RWPE1 (cell line): ENCODE results near the gene FBXO28.

ENCODE experiments used
- CTCF ChIA-PET: fragments of 350-600 bp; sonication (Branson Sonifier 250); formaldehyde crosslinking; extraction: SDS; loops from one replicate; lab custom pipeline; 2021; lab: Yijun Ruan, JAX
- POLR2A ChIA-PET: fragments of 400-600 bp; formaldehyde crosslinking; extraction: SDS; loops from one replicate; lab custom pipeline; 2020; ENCODE audit warnings: antibody characterized with exemption; ENCODE audit not compliant: low non-redundant PET; lab: Yijun Ruan, JAX
- DNase-seq: peaks from one replicate; pipeline ENCODE4 v3.0.0; 2012; ENCODE audit warnings: low spot score
- H3K27ac ChIP-seq: fragments of 450-650 bp; 2 replicates; pipeline ENCODE4 v1.5.1; 2017
- TF ChIP-seq, protein P1 (sequence below): fragments of 450-650 bp; conservative IDR thresholded peaks from 2 replicates; pipeline ENCODE4 v1.5.1; 2017; ENCODE audit warnings: low read depth, mild to moderate bottlenecking

Gene FBXO28

GRCh38 chr1:224157316-224157715 lies 43.4 kb downstream of the FBXO28 start:
- ChIA-PET POLR2A (no interaction called here), CTCF (no interaction called here)

DNA sequence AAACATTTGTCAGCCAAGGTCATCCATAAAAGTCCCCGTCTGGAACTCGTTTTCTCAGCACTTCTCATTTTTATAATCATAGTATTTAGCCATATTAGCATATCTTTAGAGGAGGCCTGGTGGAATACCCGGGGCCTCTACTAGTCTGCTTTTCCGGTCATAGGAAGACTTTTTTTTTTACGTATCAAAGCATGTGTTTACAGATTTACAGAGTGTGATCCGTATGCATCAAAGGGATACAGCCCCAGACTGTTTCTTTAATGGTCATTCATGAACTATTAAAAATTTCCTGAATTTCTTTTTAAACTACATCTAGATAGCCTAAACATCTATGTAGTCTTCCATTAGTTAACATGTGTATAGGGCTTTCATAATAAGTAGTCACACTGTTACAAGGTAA lies 45.6 kb downstream of the FBXO28 start:
- CTCF ChIA-PET = no interaction called here

More at GRCh38 chr1:224157316-224157715, 43.4 kb downstream of the FBXO28 start:
- no peak for DNase-seq
- H3K27ac ChIP-seq = no peak overlapping the region
- TF ChIP-seq, protein P1, sequence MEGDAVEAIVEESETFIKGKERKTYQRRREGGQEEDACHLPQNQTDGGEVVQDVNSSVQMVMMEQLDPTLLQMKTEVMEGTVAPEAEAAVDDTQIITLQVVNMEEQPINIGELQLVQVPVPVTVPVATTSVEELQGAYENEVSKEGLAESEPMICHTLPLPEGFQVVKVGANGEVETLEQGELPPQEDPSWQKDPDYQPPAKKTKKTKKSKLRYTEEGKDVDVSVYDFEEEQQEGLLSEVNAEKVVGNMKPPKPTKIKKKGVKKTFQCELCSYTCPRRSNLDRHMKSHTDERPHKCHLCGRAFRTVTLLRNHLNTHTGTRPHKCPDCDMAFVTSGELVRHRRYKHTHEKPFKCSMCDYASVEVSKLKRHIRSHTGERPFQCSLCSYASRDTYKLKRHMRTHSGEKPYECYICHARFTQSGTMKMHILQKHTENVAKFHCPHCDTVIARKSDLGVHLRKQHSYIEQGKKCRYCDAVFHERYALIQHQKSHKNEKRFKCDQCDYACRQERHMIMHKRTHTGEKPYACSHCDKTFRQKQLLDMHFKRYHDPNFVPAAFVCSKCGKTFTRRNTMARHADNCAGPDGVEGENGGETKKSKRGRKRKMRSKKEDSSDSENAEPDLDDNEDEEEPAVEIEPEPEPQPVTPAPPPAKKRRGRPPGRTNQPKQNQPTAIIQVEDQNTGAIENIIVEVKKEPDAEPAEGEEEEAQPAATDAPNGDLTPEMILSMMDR = no peak

GRCh38 chr1:224160171-224160682 lies 46.3 kb downstream of the FBXO28 start:
- DNase-seq = no peak
- ChIA-PET POLR2A (interaction anchor here (0.6 kb wide), 1 partner anchor 24 kb away, joined by 7 read pairs; no protein-coding TSS in a partner anchor), CTCF (no interaction called here)
- TF ChIP-seq, protein P1 = no peak
- H3K27ac ChIP-seq = no peak overlapping the region

More for the DNA sequence above, 45.6 kb downstream of the FBXO28 start:
- no peak overlapping the region for H3K27ac ChIP-seq
- DNase-seq = no peak
- TF ChIP-seq, protein P1 = no peak
- POLR2A ChIA-PET = interaction anchor here (0.6 kb wide), 1 partner anchor 25 kb away, joined by 7 read pairs; no protein-coding TSS in a partner anchor

DNA sequence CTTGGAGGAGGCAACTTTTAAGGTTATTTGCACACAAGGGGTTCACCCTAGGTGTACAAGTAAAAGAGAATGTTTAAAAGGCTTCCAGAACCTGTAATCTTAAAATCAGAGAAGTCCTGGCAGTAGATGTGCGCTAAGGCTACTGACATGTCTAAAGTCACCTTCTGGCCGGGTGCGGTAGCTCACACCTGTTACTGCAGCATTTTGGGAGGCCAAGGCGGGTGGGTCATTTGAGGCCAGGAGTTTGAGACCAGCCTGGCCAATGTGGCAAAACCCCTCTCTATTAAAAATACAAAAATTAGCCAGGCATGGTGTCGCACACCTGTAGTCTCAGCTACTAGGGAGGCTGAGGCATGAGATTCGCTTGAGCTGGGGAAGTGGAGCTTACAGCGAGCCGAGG lies 48.9 kb downstream of the FBXO28 start:
- ChIA-PET POLR2A (no interaction called here), CTCF (no interaction called here)
- no peak for DNase-seq
- no peak overlapping the region for H3K27ac ChIP-seq
- TF ChIP-seq, protein P1 = no peak

GRCh38 chr1:224163311-224163710 lies 49.4 kb downstream of the FBXO28 start:
- ChIA-PET CTCF (no interaction called here), POLR2A (no interaction called here)
- TF ChIP-seq, protein P1 = no peak
- no peak for DNase-seq
- H3K27ac ChIP-seq = no peak overlapping the region

DNA sequence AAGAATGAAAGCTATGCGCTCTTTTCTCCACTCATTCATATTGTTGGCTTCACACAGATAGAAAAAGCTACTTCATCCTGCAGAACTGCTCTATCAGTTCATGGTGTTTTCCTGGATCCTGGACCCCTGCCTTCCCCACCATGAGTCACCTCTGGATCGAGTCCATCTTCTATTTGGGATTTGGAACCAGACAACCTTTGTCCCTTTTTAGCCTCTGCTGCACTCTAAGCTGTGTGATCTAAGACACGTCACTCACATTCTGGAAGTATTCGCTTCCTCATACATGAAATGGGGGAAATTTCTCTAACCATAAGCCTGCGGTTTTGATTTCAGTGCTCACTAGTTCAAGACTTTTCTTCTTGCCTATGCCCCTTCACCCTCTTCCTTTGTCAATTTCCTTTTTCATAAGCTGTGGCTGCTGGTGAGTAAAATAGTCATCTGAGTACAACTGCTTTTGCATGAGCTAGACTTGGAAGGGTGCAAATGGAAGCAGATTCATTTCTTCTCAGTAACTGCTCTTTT lies 55.0 kb downstream of the FBXO28 start:
- TF ChIP-seq, protein P1 = no peak
- DNase-seq = no peak
- CTCF ChIA-PET = no interaction called here
- H3K27ac ChIP-seq = no peak overlapping the region
- POLR2A ChIA-PET = no interaction called here
